SK-N-SH (cell line): ENCODE measurements around the gene INPP5A. TPM values are rescaled to one million over a fixed set of nuclear protein-coding genes. Genes with fewer than 3 reads are reported as not detected.

ENCODE experiments used
- CTCF ChIA-PET: fragments of 300-600, 350-600 bp; formaldehyde crosslinking; extraction: SDS; loops from one replicate; lab custom pipeline; 2021; lab: Yijun Ruan, JAX
- POLR2A ChIA-PET: fragments of 350-600 bp; sonication (Branson Sonifier 250); formaldehyde crosslinking; extraction: SDS; loops from one replicate; lab custom pipeline; 2020; ENCODE audit warnings: antibody characterized with exemption, inconsistent platforms; lab: Yijun Ruan, JAX
- DNase-seq: peaks from one replicate; pipeline ENCODE4 v3.0.0; 2012
- H2AFZ ChIP-seq: fragments of 200-600 bp; sonication (generic); 2 replicates; pipeline ENCODE4 v1.8.1; 2016; ENCODE audit warnings: antibody characterized with exemption, mild to moderate bottlenecking, low read depth
- H3F3A ChIP-seq: fragments of 200-600 bp; sonication (generic); replicated peaks from 2 replicates; pipeline ENCODE3; 2016; ENCODE audit warnings: antibody characterized with exemption, mild to moderate bottlenecking; ENCODE audit not compliant: insufficient read depth
- H3K27ac ChIP-seq, 2 experiments: fragments of 200-500 bp in 1 of 2; fragments of 200-600 bp in 1 of 2; sonication (Bioruptor generic) in 1 of 2; sonication (generic), shearing (Covaris generic) in 1 of 2; 2 replicates each; pipeline versions ENCODE4 v1.5.1 to v1.6.1; 2014 to 2016; ENCODE audit warnings: low read depth in 2 of 2, inconsistent platforms in 1 of 2, low read length in 1 of 2, mild to moderate bottlenecking in 1 of 2, mixed read lengths in 1 of 2
- H3K27me3 ChIP-seq: fragments of 200-600 bp; sonication (generic), shearing (Covaris generic); 2 replicates; pipeline ENCODE4 v1.6.1; 2016; ENCODE audit warnings: mixed run types; ENCODE audit not compliant: insufficient read depth
- H3K36me3 ChIP-seq, 2 experiments: fragments of 200-500 bp in 1 of 2; fragments of 200-600 bp in 1 of 2; sonication (Bioruptor generic) in 1 of 2; sonication (generic) in 1 of 2; replicated peaks in 1 of 2; 2 replicates each; pipeline versions ENCODE3 to v1.5.1; 2014 to 2016; ENCODE audit warnings: low read length in 1 of 2, mild to moderate bottlenecking in 1 of 2; ENCODE audit not compliant: insufficient read depth in 2 of 2, control insufficient read depth in 1 of 2
- H3K4me1 ChIP-seq, 2 experiments: fragments of 200-500 bp in 1 of 2; fragments of 200-600 bp in 1 of 2; sonication (Bioruptor generic) in 1 of 2; sonication (generic), shearing (Covaris generic) in 1 of 2; 2 replicates each; pipeline versions ENCODE4 v1.5.1 to v1.6.1; 2014 to 2016; ENCODE audit warnings: low read depth in 1 of 2, low read length in 1 of 2, mixed run types in 1 of 2; ENCODE audit not compliant: insufficient read depth in 2 of 2, control insufficient read depth in 1 of 2
- H3K4me2 ChIP-seq: fragments of 200-600 bp; sonication (generic), shearing (Covaris generic); 2 replicates; pipeline ENCODE4 v1.6.1; 2017; ENCODE audit warnings: mixed run types
- H3K4me3 ChIP-seq, 2 experiments: fragments of 200-500 bp in 1 of 2; fragments of 200-600 bp in 1 of 2; sonication (Bioruptor generic) in 1 of 2; sonication (generic), shearing (Covaris generic) in 1 of 2; 2 replicates each; pipeline versions ENCODE4 v1.5.1 to v1.8.1; 2014 to 2016; ENCODE audit warnings: low read depth in 2 of 2, inconsistent platforms in 1 of 2, low read length in 1 of 2, mild to moderate bottlenecking in 1 of 2, mixed read lengths in 1 of 2, moderate library complexity in 1 of 2
- H3K79me2 ChIP-seq: fragments of 200-600 bp; sonication (generic); 2 replicates; pipeline ENCODE4 v1.8.1; 2017; ENCODE audit warnings: mild to moderate bottlenecking; ENCODE audit not compliant: insufficient read depth
- H3K9ac ChIP-seq: fragments of 200-600 bp; sonication (generic); 2 replicates; pipeline ENCODE4 v1.6.1; 2017; ENCODE audit warnings: mixed run types
- H3K9me2 ChIP-seq: fragments of 200-600 bp; sonication (generic); 2 replicates; pipeline ENCODE4 v1.6.1; 2017; ENCODE audit warnings: mixed run types
- H3K9me3 ChIP-seq: fragments of 200-600 bp; sonication (generic); 2 replicates; pipeline ENCODE4 v1.6.1; 2017; ENCODE audit warnings: mixed run types, mild to moderate bottlenecking, moderate library complexity
- H4K20me1 ChIP-seq: fragments of 200-600 bp; sonication (generic); 2 replicates; pipeline ENCODE4 v1.6.1; 2017; ENCODE audit warnings: mild to moderate bottlenecking, mixed run types; ENCODE audit not compliant: insufficient read depth
- EP300 ChIP-seq, 2 experiments: IDR thresholded peaks; 2 replicates each; pipeline versions ENCODE4 v1.4.0 to v1.6.1; 2012; ENCODE audit warnings: borderline replicate concordance in 1 of 2, low read depth in 1 of 2, low read length in 1 of 2
- FOSL2 ChIP-seq: IDR thresholded peaks from 2 replicates; pipeline ENCODE4 v1.4.0; 2012; ENCODE audit warnings: low read depth, mild to moderate bottlenecking, moderate library complexity, borderline replicate concordance
- FOXJ3 ChIP-seq: sonication (generic); formaldehyde crosslinking; IDR thresholded peaks from 2 replicates; pipeline ENCODE4 v1.5.1; 2020; ENCODE audit warnings: mild to moderate bottlenecking, missing genetic modification reagents
- FOXM1 ChIP-seq: IDR thresholded peaks from 2 replicates; pipeline ENCODE4 v1.4.0; 2012; ENCODE audit warnings: low read depth, mild to moderate bottlenecking
- JUND ChIP-seq: IDR thresholded peaks from 2 replicates; pipeline ENCODE4 v1.4.0; 2012
- MEF2A ChIP-seq: IDR thresholded peaks from 2 replicates; pipeline ENCODE4 v1.4.0; 2012; ENCODE audit warnings: low read depth, borderline replicate concordance
- NRF1 ChIP-seq: IDR thresholded peaks from 2 replicates; pipeline ENCODE4 v1.6.1; 2012; ENCODE audit warnings: low read depth, mild to moderate bottlenecking, low read length
- POLR2AphosphoS5 ChIP-seq: IDR thresholded peaks from 2 replicates; pipeline ENCODE4 v1.6.1; 2012; ENCODE audit warnings: low read depth, low read length
- RCOR1 ChIP-seq: fragments of 150-350 bp; IDR thresholded peaks from 2 replicates; pipeline ENCODE4 v1.6.1; 2017; ENCODE audit warnings: antibody characterized with exemption, low read length
- RFX5 ChIP-seq: IDR thresholded peaks from 2 replicates; pipeline ENCODE4 v1.6.1; 2012; ENCODE audit warnings: mild to moderate bottlenecking, improper control_type of control experiment, low read length
- SIN3A ChIP-seq: IDR thresholded peaks from 2 replicates; pipeline ENCODE4 v1.6.1; 2012; ENCODE audit warnings: low read depth, mild to moderate bottlenecking, low read length, moderate library complexity, borderline replicate concordance
- TAF1 ChIP-seq: IDR thresholded peaks from 2 replicates; pipeline ENCODE4 v1.6.1; 2012; ENCODE audit warnings: low read depth, mild to moderate bottlenecking, low read length, moderate library complexity, borderline replicate concordance
- TCF12 ChIP-seq: IDR thresholded peaks from 2 replicates; pipeline ENCODE4 v1.4.0; 2012
- WGBS: methylation state at CpG from one replicate; pipeline ENCODE4 v1.1.6; 2017; ENCODE audit warnings: low lambda C conversion rate; 5-methylcytosine and 5-hydroxymethylcytosine counted together
- polyA plus RNA-seq, 3 experiments: library from polyadenylated mRNA; depleted of rRNA; stranded (reverse); fragments of >200 nt; gene quantifications; 2 replicates each; pipeline ENCODE4 v1.2.3, GENCODE V29; 2012
- TF ChIP-seq, protein P1 (sequence below): IDR thresholded peaks from 2 replicates; pipeline ENCODE4 v1.6.1; 2012; ENCODE audit warnings: mild to moderate bottlenecking, low read depth, low read length, moderate library complexity
- TF ChIP-seq, protein P2 (sequence below): IDR thresholded peaks from 2 replicates; pipeline ENCODE4 v1.4.0; 2012; ENCODE audit warnings: low read depth, borderline replicate concordance

INPP5A gene
- polyA plus RNA-seq, 1 of the 3 experiments (the other 2 are of a cell fraction), result 12.0 TPM

DNA sequence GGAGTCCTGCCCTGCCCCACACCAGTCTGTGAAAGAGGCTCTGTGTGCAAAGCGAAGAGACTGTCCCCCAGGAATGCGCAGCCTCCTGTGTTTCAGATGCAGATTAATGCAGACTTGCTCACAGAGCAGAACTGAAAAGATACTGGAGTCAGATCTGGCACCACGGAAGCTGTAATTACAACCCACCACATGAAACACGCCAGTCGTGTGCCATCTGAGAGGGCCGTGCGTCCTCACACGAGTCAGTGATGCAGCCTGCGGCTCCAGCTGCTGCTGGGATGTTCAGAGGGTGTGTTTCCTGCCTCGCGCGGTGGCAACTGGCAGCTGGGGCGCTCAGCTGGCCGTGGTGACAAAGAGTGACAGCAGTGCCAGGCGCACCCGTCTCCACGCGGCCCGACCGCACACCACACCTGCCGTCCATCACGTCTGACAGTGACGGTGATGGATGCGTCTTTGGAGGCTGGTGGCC, 198.4 kb downstream of the INPP5A start:
- TF ChIP-seq POLR2AphosphoS5, result no peak
- TF ChIP-seq MEF2A, result no peak
- no peak for TF ChIP-seq RFX5
- TF ChIP-seq, protein P1, sequence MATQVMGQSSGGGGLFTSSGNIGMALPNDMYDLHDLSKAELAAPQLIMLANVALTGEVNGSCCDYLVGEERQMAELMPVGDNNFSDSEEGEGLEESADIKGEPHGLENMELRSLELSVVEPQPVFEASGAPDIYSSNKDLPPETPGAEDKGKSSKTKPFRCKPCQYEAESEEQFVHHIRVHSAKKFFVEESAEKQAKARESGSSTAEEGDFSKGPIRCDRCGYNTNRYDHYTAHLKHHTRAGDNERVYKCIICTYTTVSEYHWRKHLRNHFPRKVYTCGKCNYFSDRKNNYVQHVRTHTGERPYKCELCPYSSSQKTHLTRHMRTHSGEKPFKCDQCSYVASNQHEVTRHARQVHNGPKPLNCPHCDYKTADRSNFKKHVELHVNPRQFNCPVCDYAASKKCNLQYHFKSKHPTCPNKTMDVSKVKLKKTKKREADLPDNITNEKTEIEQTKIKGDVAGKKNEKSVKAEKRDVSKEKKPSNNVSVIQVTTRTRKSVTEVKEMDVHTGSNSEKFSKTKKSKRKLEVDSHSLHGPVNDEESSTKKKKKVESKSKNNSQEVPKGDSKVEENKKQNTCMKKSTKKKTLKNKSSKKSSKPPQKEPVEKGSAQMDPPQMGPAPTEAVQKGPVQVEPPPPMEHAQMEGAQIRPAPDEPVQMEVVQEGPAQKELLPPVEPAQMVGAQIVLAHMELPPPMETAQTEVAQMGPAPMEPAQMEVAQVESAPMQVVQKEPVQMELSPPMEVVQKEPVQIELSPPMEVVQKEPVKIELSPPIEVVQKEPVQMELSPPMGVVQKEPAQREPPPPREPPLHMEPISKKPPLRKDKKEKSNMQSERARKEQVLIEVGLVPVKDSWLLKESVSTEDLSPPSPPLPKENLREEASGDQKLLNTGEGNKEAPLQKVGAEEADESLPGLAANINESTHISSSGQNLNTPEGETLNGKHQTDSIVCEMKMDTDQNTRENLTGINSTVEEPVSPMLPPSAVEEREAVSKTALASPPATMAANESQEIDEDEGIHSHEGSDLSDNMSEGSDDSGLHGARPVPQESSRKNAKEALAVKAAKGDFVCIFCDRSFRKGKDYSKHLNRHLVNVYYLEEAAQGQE, result no peak
- TF ChIP-seq SIN3A, result no peak
- no peak for TF ChIP-seq FOXM1
- H3K4me3 ChIP-seq, result no peak overlapping the region
- peaks cover 0 to 30% of the 10 kb centered on the region in 2 experiments; a peak in 1 of 4 replicates for H3K4me1 ChIP-seq
- ChIA-PET CTCF (interaction anchor here (0.8 to 6.8 kb wide), 6 partner anchors 13 to 572 kb away, joined by 3 to 42 read pairs (median 3); no protein-coding TSS in a partner anchor), POLR2A (no interaction called here)
- H3K9ac ChIP-seq, result no peak overlapping the region
- H3K27me3 ChIP-seq, result no peaks in the 10 kb centered on the region
- H4K20me1 ChIP-seq, result no peaks in the 10 kb centered on the region
- peak overlapping the region in 1 of 2 experiments; percentile 70; a peak in 2 of 4 replicates for H3K27ac ChIP-seq
- H3K9me3 ChIP-seq, result no peaks in the 10 kb centered on the region
- H3K4me2 ChIP-seq, result no peak overlapping the region
- H3K9me2 ChIP-seq, result no peaks in the 10 kb centered on the region
- no peak overlapping the region for H2AFZ ChIP-seq
- peak; percentile 63 for DNase-seq
- WGBS, result 96% methylated on average over 12 of the region's 24 CpGs
- no peaks in the 10 kb centered on the region for H3F3A ChIP-seq
- H3K36me3 ChIP-seq, result no peaks in the 10 kb centered on the region
- H3K79me2 ChIP-seq, result no peaks in the 10 kb centered on the region

DNA sequence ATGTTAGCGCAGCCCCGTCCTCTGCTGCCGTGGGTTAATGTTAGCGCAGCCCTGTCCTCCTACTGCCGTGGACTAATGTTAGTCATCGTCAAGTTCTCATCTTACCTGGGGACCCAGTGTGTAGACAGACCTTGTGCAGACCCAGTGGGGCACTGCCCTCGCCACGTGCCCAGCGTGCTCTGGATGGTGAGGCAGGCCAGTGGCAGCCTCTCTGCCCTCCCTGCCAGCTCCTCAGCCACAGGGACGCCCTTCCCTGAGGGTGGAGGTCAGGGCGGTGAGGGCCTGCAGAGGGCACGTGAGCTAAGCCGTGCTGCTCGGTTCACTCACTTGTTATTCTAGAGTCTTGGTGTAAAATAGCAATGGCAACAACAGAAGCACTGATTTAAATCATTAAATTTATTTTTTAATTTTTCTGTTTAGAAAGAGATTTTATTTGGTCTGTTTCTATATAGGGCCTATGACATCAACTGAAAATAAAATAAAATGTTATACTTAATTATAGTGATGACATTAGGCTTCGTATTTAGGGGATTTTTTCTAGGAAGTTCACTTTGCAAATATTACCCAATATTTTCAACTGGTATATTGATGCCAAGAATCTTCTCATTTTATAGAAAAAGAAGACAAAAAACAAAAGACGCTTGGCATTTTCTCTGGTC, 199.9 kb downstream of the INPP5A start:
- no peaks in the 10 kb centered on the region for H3K79me2 ChIP-seq
- H3K9me2 ChIP-seq, result no peaks in the 10 kb centered on the region
- ChIA-PET CTCF (interaction anchor here (6.8 kb wide), 1 partner anchor 82 kb away, joined by 42 read pairs; no protein-coding TSS in a partner anchor), POLR2A (no interaction called here)
- H3K9me3 ChIP-seq, result no peaks in the 10 kb centered on the region
- no peak overlapping the region for H3K27ac ChIP-seq
- H3K4me2 ChIP-seq, result no peak overlapping the region
- H4K20me1 ChIP-seq, result no peaks in the 10 kb centered on the region
- H3K4me1 ChIP-seq, result peaks cover 0 to 30% of the 10 kb centered on the region in 2 experiments; a peak in 1 of 4 replicates
- no peak overlapping the region for H2AFZ ChIP-seq
- H3K4me3 ChIP-seq, result no peak overlapping the region
- H3K9ac ChIP-seq, result no peak overlapping the region
- TF ChIP-seq, protein P1, result no peak
- TF ChIP-seq NRF1 (no peak), FOXJ3 (CRISPR knock-in tag) (no peak), RCOR1 (no peak), MEF2A (no peak), FOSL2 (no peak), TAF1 (no peak), JUND (no peak), POLR2AphosphoS5 (no peak), TCF12 (no peak), EP300 (IDR thresholded peaks at IDR 0.05; ENCODE audit: borderline replicate concordance in 1 of 2, low read depth in 1 of 2, low read length in 1 of 2) (no peak)
- TF ChIP-seq, protein P2, sequence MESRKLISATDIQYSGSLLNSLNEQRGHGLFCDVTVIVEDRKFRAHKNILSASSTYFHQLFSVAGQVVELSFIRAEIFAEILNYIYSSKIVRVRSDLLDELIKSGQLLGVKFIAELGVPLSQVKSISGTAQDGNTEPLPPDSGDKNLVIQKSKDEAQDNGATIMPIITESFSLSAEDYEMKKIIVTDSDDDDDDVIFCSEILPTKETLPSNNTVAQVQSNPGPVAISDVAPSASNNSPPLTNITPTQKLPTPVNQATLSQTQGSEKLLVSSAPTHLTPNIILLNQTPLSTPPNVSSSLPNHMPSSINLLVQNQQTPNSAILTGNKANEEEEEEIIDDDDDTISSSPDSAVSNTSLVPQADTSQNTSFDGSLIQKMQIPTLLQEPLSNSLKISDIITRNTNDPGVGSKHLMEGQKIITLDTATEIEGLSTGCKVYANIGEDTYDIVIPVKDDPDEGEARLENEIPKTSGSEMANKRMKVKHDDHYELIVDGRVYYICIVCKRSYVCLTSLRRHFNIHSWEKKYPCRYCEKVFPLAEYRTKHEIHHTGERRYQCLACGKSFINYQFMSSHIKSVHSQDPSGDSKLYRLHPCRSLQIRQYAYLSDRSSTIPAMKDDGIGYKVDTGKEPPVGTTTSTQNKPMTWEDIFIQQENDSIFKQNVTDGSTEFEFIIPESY, result no peak
- no peaks in the 10 kb centered on the region for H3F3A ChIP-seq
- H3K36me3 ChIP-seq, result no peaks in the 10 kb centered on the region
- H3K27me3 ChIP-seq, result no peaks in the 10 kb centered on the region
- WGBS, result 93% methylated on average over 13 of the region's 16 CpGs
- DNase-seq, result no peak
